ENCODE measurements around the gene ZNF184. TPM values are rescaled to one million over a fixed set of nuclear protein-coding genes. Genes with fewer than 3 reads are reported as not detected.

ZNF184 gene
- total RNA-seq, 1 experiment from 2014 or later, result 9.4 TPM

DNA sequence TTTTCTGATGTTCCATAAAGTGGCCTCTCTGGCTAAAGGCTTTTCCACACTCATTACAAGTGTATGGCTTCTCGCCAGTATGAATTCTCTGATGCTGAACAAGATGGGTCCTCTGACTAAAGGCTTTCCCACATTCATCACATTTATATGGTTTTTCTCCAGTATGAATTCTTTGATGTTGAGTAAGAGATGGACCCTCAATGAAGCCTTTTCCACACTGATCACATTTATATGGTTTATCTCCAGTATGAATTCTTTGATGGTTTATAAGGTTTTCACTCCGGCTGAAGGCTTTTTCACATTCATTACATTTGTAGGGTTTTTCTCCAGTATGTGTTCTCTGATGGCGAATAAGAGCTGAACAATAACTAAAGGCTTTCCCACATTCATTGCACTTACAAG, 20.4 kb downstream of the ZNF184 start:
- intact Hi-C loops (cut with micrococcal nuclease), result no loop called here
- no peaks in the 10 kb centered on the region for H3K27me3 ChIP-seq (ENCODE audit: insufficient read depth, low read length)
- POLR2A ChIA-PET, result no interaction called here
- H3K9ac ChIP-seq (ENCODE audit: low read length), result no peak overlapping the region
- TF ChIP-seq SRF (IDR thresholded peaks at IDR 0.05; ENCODE audit: low read depth) (no peak), CBX3 (IDR thresholded peaks at IDR 0.05; ENCODE audit: low read depth) (0 out of 2 replicates have a peak, but pooled peaks have one; percentile 8), ZFX (IDR thresholded peaks at IDR 0.05) (no peak), YY1 (IDR thresholded peaks at IDR 0.05; ENCODE audit: extremely low read depth, insufficient replicate concordance, low read depth, low read length) (no peak), ZNF274 (IDR thresholded peaks at IDR 0.05; ENCODE audit: low read depth, low read length) (peak; percentile 96)
- TF ChIP-seq, protein P1, sequence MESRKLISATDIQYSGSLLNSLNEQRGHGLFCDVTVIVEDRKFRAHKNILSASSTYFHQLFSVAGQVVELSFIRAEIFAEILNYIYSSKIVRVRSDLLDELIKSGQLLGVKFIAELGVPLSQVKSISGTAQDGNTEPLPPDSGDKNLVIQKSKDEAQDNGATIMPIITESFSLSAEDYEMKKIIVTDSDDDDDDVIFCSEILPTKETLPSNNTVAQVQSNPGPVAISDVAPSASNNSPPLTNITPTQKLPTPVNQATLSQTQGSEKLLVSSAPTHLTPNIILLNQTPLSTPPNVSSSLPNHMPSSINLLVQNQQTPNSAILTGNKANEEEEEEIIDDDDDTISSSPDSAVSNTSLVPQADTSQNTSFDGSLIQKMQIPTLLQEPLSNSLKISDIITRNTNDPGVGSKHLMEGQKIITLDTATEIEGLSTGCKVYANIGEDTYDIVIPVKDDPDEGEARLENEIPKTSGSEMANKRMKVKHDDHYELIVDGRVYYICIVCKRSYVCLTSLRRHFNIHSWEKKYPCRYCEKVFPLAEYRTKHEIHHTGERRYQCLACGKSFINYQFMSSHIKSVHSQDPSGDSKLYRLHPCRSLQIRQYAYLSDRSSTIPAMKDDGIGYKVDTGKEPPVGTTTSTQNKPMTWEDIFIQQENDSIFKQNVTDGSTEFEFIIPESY (IDR thresholded peaks at IDR 0.05; ENCODE audit: extremely low read depth, insufficient replicate concordance, low read length), result no peak
- peaks cover 39 to 78% of the 10 kb centered on the region in 2 experiments for H3K36me3 ChIP-seq (ENCODE audit: control insufficient read depth in 1 of 2, insufficient read depth in 2 of 2, low read length in 2 of 2)
- H3K4me2 ChIP-seq (ENCODE audit: low read length), result no peak overlapping the region
- H3K27ac ChIP-seq (ENCODE audit: low read depth, low read length), result no peak overlapping the region
- H4K20me1 ChIP-seq (ENCODE audit: insufficient read depth), result no peaks in the 10 kb centered on the region
- H2AFZ ChIP-seq (ENCODE audit: low read depth, low read length, poor library complexity, severe bottlenecking), result no peak overlapping the region
- ATAC-seq, result no peak
- no peak overlapping the region for H3K4me3 ChIP-seq (replicated peaks in 1 of 2; ENCODE audit: low read depth in 1 of 2, low read length in 2 of 2)
- H3K9me2 ChIP-seq (ENCODE audit: insufficient read depth), result no peaks in the 10 kb centered on the region
- RAD21 ChIA-PET (ENCODE audit: low non-redundant PET in 1 of 2, low total read pairs in 2 of 2, uncharacterized antibody in 2 of 2, unreplicated experiment in 2 of 2), result no interaction called here
- CTCF ChIA-PET, result no interaction called here
- BruUV-seq (replicated peaks), result no TSS peak
- no peak for DNase-seq (ENCODE audit: low read depth, low spot score)
- no peaks in the 10 kb centered on the region for H3K79me2 ChIP-seq (ENCODE audit: insufficient read depth, low read length)
- peaks cover 65 to 76% of the 10 kb centered on the region in 2 experiments for H3K9me3 ChIP-seq (ENCODE audit: control insufficient read depth in 1 of 2, insufficient read depth in 1 of 2, low read depth in 1 of 2, low read length in 2 of 2)
- H3K4me1 ChIP-seq (ENCODE audit: control insufficient read depth in 1 of 2, insufficient read depth in 2 of 2, low read length in 2 of 2), result no peaks in the 10 kb centered on the region

DNA sequence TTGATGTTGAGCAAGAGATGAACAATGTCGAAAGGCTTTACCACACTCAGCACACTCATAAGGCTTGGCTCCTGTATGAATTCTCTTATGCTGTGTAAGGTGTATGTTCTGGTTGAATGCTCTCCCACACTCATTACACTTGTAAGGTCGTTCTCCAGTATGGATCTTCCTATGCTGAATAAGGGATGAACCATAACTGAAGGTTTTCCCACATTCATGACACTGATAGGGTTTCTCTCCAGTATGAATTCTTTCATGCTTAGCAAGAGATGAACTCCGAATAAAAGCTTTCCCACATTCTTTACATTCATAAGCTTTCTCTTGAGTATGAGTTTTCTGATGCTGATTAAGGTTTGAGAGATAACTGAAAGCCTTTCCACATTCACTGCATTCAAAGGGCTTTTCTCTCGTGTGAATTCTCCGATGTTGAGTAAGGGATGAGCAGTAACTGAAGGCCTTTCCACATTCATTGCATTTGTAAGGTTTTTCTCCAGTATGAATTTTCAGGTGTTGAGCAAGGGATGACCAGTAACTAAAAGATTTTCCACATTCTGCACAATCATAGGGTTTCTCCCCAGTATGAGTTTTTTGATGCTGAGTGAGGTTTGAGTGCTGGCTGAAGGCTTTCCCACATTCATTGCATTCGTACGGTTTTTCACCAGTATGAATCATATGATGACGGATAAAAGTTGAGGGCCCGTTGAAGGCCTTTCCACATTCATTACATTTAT, 21.1 kb downstream of the ZNF184 start:
- TF ChIP-seq CBX3 (IDR thresholded peaks at IDR 0.05; ENCODE audit: low read depth), result no peak
- TF ChIP-seq, protein P2, sequence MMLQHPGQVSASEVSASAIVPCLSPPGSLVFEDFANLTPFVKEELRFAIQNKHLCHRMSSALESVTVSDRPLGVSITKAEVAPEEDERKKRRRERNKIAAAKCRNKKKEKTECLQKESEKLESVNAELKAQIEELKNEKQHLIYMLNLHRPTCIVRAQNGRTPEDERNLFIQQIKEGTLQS (IDR thresholded peaks at IDR 0.05), result no peak
- TF ChIP-seq POLR2A (IDR thresholded peaks at IDR 0.05; ENCODE audit: borderline replicate concordance, extremely low read depth, insufficient read depth, insufficient read length), result no peak
- no peak for TF ChIP-seq ZFX (IDR thresholded peaks at IDR 0.05)
- no peak for TF ChIP-seq RAD21 (IDR thresholded peaks at IDR 0.05; ENCODE audit: low read depth)
- TF ChIP-seq SP1 (IDR thresholded peaks at IDR 0.05; ENCODE audit: low read depth), result no peak
- BruUV-seq (replicated peaks), result no TSS peak
- H4K20me1 ChIP-seq (ENCODE audit: insufficient read depth), result no peaks in the 10 kb centered on the region
- no peaks in the 10 kb centered on the region for H3K27me3 ChIP-seq (ENCODE audit: insufficient read depth, low read length)
- POLR2A ChIA-PET, result no interaction called here
- CTCF ChIA-PET, result no interaction called here
- DNase-seq (ENCODE audit: low read depth, low spot score) (no peak), ATAC-seq (no peak)
- H3K9me2 ChIP-seq (ENCODE audit: insufficient read depth), result no peaks in the 10 kb centered on the region
- no peak overlapping the region for H3K4me3 ChIP-seq (replicated peaks in 1 of 2; ENCODE audit: low read depth in 1 of 2, low read length in 2 of 2)
- H2AFZ ChIP-seq (ENCODE audit: low read depth, low read length, poor library complexity, severe bottlenecking), result no peak overlapping the region
- RAD21 ChIA-PET (ENCODE audit: low non-redundant PET in 1 of 2, low total read pairs in 2 of 2, uncharacterized antibody in 2 of 2, unreplicated experiment in 2 of 2), result no interaction called here
- H3K4me2 ChIP-seq (ENCODE audit: low read length), result no peak overlapping the region
- peaks cover 34 to 71% of the 10 kb centered on the region in 2 experiments for H3K36me3 ChIP-seq (ENCODE audit: control insufficient read depth in 1 of 2, insufficient read depth in 2 of 2, low read length in 2 of 2)
- H3K4me1 ChIP-seq (ENCODE audit: control insufficient read depth in 1 of 2, insufficient read depth in 2 of 2, low read length in 2 of 2), result no peaks in the 10 kb centered on the region
- intact Hi-C loops (cut with micrococcal nuclease), result no loop called here
- H3K79me2 ChIP-seq (ENCODE audit: insufficient read depth, low read length), result no peaks in the 10 kb centered on the region
- H3K27ac ChIP-seq (ENCODE audit: low read depth, low read length), result no peak overlapping the region
- no peak overlapping the region for H3K9ac ChIP-seq (ENCODE audit: low read length)
- H3K9me3 ChIP-seq (ENCODE audit: control insufficient read depth in 1 of 2, insufficient read depth in 1 of 2, low read depth in 1 of 2, low read length in 2 of 2), result peaks cover 60 to 74% of the 10 kb centered on the region in 2 experiments

Data from HCT116 (cell line).